ENCODE measurements around the gene ARHGAP5. TPM values are rescaled to one million over a fixed set of nuclear protein-coding genes. Genes with fewer than 3 reads are reported as not detected.

The ARHGAP5 gene
- total and polyA plus RNA-seq, 9 of the 15 experiments (the other 6 are each of a cell fraction or from before 2014, with no cell fraction given) = 3.1 to 21.8 (median 12.1) TPM

DNA sequence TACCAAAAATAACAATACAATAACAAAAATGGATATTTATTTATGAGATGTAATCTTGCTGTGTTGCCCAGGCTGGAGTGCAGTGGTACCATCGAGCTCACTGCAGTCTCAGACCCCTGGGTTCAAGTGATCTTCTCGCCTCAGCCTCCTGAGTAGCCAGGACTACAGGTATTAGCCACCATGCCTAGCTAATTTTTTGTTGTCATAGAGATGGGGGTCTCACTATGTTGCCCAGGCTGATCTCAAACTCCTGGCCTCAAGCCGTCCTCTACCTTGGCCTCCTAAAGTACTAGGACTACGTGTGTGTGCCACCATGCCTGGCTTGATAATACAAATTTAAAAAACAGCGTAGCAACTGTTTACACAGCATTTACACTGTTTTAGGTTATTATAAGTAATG lies 23.1 kb downstream of the ARHGAP5 start:
- DNase-seq (ENCODE audit: extremely low read depth in 1 of 4, low spot score in 3 of 4) (no peak), ATAC-seq (no peak), FAIRE-seq (no peak)
- H3K9me1 ChIP-seq (ENCODE audit: control insufficient read depth, insufficient read depth, low read length) = no peaks in the 10 kb centered on the region
- H3K9ac ChIP-seq (ENCODE audit: insufficient read depth in 1 of 2, low read depth in 2 of 2, low read length in 2 of 2) = no peak overlapping the region
- CTCF ChIA-PET (ENCODE audit: low intra/inter-chr PET ratio) = no interaction called here
- no peak overlapping the region for H3K27ac ChIP-seq (ENCODE audit: extremely low read depth, low read depth, low read length)
- no peaks in the 10 kb centered on the region for H3K4me1 ChIP-seq (replicated peaks in 1 of 2; ENCODE audit: control insufficient read depth in 2 of 2, insufficient read depth in 2 of 2, low read length in 2 of 2)
- intact Hi-C loops (cut with micrococcal nuclease) = no loop called here
- no peaks in the 10 kb centered on the region for H3K9me3 ChIP-seq (replicated peaks; ENCODE audit: control insufficient read depth, insufficient read depth, low read depth, low read length)
- no peaks in the 10 kb centered on the region; the same call in 1 of the 2 replicates for H4K20me1 ChIP-seq (replicated peaks; ENCODE audit: control insufficient read depth, insufficient read depth, low read length)
- peaks cover 20% of the 10 kb centered on the region; the same call in 2 of the 3 replicates for H3K79me2 ChIP-seq (ENCODE audit: control insufficient read depth, insufficient read depth, low read length)
- no peak overlapping the region for H2AFZ ChIP-seq (ENCODE audit: low read depth, low read length)
- no TSS peak for BruUV-seq (replicated peaks)
- POLR2A ChIA-PET = no interaction called here
- in situ Hi-C loops (cut with MboI) = no loop called here
- peaks cover 3% of the 10 kb centered on the region; the same call in 1 of the 3 replicates for H3K36me3 ChIP-seq (ENCODE audit: control insufficient read depth, insufficient read depth, low read length)
- no peaks in the 10 kb centered on the region for H3K27me3 ChIP-seq (ENCODE audit: control insufficient read depth in 2 of 2, insufficient read depth in 2 of 2, low read length in 2 of 2)
- H3K4me2 ChIP-seq (ENCODE audit: insufficient read depth, low read length) = no peak overlapping the region
- no peak overlapping the region for H3K4me3 ChIP-seq
- WGBS (ENCODE audit: insufficient coverage, low coverage, missing lambda C conversion rate) = 98% methylated on average over 4 of the region's 5 CpGs
- no peak for TF ChIP-seq MLLT1 (IDR thresholded peaks at IDR 0.05)
- no peak for TF ChIP-seq EP300 (IDR thresholded peaks at IDR 0.05; ENCODE audit: low read length)
- no peak for TF ChIP-seq ZNF384 (IDR thresholded peaks at IDR 0.05; ENCODE audit: low read depth, low read length)
- TF ChIP-seq, protein P1, sequence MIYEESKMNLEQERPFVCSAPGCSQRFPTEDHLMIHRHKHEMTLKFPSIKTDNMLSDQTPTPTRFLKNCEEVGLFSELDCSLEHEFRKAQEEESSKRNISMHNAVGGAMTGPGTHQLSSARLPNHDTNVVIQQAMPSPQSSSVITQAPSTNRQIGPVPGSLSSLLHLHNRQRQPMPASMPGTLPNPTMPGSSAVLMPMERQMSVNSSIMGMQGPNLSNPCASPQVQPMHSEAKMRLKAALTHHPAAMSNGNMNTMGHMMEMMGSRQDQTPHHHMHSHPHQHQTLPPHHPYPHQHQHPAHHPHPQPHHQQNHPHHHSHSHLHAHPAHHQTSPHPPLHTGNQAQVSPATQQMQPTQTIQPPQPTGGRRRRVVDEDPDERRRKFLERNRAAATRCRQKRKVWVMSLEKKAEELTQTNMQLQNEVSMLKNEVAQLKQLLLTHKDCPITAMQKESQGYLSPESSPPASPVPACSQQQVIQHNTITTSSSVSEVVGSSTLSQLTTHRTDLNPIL (CRISPR knock-in tag; IDR thresholded peaks at IDR 0.05) = no peak
- TF ChIP-seq SMARCA5 (IDR thresholded peaks at IDR 0.05) = no peak
- TF ChIP-seq, protein P2, sequence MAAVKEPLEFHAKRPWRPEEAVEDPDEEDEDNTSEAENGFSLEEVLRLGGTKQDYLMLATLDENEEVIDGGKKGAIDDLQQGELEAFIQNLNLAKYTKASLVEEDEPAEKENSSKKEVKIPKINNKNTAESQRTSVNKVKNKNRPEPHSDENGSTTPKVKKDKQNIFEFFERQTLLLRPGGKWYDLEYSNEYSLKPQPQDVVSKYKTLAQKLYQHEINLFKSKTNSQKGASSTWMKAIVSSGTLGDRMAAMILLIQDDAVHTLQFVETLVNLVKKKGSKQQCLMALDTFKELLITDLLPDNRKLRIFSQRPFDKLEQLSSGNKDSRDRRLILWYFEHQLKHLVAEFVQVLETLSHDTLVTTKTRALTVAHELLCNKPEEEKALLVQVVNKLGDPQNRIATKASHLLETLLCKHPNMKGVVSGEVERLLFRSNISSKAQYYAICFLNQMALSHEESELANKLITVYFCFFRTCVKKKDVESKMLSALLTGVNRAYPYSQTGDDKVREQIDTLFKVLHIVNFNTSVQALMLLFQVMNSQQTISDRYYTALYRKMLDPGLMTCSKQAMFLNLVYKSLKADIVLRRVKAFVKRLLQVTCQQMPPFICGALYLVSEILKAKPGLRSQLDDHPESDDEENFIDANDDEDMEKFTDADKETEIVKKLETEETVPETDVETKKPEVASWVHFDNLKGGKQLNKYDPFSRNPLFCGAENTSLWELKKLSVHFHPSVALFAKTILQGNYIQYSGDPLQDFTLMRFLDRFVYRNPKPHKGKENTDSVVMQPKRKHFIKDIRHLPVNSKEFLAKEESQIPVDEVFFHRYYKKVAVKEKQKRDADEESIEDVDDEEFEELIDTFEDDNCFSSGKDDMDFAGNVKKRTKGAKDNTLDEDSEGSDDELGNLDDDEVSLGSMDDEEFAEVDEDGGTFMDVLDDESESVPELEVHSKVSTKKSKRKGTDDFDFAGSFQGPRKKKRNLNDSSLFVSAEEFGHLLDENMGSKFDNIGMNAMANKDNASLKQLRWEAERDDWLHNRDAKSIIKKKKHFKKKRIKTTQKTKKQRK (IDR thresholded peaks at IDR 0.05; ENCODE audit: borderline replicate concordance, low read depth, low read length) = no peak
- no peak for TF ChIP-seq CTCFL (IDR thresholded peaks at IDR 0.05; ENCODE audit: borderline replicate concordance, insufficient read depth, low read depth, low read length, poor library complexity, severe bottlenecking)
- no peak for TF ChIP-seq AFF1 (IDR thresholded peaks at IDR 0.05; ENCODE audit: low read depth in 1 of 2, partially characterized antibody in 2 of 2)
- TF ChIP-seq STAG1 (CRISPR knock-in tag; IDR thresholded peaks at IDR 0.05; ENCODE audit: borderline replicate concordance) = no peak
- no peak for TF ChIP-seq GATAD2A (IDR thresholded peaks at IDR 0.05)

Measured in K562 (cell line).